Cortex of kidney (tissue), 1 donor: ENCODE measurements around the gene TFAP2C.
"Not testable (repeated sequence)": the region's sequence is repeated elsewhere in the genome, so short reads cannot be mapped to it uniquely, and the experiment has no call there.

Experiments
- DNase-seq: peaks from one replicate; lab custom pipeline; 2025; lab: John Stamatoyannopoulos, UW

Gene TFAP2C

DNA sequence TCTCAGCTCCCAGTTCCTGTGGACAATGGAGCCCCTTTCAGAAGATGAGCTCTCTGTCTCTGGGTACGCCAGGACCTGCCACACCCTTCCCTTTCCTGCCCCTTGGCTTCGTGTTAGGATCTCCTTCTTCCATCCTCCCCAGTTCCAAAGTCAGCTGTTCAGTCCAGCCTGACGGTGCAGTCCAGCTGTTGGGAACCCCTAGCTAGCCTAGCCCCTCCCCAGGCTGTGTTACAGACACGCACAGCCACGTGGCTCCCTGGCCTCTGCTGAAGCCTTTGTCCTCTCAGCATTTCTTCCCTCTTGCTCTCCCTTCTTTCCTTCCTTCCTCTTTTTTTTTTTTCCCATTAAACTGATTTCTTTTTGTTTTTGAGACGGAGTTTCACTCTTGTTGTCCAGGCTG is 12.4 kb upstream of the TFAP2C start:
- DNase-seq, result no peak

DNA sequence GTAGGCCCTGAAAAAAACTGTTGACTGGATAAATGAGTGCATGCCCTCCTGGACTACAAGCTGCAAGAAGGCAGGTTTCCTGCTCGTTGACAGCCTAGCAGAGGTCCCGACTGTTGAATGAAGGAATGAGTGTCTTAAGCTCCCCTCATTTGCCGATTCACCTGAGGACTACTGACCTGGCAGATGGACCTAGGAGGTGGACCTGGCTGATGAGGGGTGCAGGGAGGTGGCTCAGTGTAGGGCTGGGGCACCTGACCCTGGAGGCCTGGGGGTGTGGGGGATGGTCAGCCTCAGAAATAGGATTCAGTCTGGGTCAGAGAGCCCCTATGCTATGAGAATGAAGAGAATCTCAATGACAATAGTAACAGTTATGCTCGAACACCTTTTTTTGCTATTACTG is 11.6 kb upstream of the TFAP2C start:
- DNase-seq, result no peak

DNA sequence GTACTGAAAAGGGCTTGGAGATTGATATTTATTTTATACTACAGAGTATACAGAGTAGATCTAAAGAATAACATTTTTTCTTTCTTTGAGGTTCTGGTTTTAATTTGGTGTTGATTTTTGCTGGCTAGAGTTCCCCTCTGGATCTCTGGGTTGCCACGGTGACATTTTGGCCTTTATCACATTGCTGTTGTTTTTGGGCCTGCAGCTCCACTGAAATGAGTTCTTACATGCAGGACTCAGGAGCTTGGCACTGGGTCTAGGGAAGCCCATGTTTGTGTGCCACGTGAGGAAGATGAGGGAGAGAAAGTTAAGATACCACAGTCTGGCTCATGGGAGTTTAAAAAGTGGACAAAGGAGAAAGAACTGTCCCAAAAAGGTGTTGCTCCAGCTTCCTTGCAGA is 7.4 kb upstream of the TFAP2C start:
- no peak for DNase-seq

DNA sequence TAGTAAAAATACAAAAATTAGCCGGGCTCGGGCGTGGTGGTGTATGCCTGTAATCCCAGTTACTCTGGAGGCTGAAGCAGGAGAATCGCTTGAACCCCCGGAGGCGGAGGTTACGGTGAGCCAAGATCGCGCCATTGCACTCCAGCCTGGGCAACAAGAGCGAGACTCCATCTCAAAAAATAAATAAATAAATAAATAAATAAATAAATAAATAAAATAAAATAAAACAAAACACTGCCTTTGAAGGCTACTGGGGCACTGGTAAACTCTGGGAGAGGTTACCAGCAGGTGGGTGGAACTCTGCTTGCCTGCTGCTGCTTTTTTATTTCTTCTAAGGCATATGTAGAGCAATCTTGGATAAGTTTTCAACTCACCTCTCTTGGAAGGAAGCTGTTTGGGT is 5.2 kb upstream of the TFAP2C start:
- not testable (repeated sequence) for DNase-seq

DNA sequence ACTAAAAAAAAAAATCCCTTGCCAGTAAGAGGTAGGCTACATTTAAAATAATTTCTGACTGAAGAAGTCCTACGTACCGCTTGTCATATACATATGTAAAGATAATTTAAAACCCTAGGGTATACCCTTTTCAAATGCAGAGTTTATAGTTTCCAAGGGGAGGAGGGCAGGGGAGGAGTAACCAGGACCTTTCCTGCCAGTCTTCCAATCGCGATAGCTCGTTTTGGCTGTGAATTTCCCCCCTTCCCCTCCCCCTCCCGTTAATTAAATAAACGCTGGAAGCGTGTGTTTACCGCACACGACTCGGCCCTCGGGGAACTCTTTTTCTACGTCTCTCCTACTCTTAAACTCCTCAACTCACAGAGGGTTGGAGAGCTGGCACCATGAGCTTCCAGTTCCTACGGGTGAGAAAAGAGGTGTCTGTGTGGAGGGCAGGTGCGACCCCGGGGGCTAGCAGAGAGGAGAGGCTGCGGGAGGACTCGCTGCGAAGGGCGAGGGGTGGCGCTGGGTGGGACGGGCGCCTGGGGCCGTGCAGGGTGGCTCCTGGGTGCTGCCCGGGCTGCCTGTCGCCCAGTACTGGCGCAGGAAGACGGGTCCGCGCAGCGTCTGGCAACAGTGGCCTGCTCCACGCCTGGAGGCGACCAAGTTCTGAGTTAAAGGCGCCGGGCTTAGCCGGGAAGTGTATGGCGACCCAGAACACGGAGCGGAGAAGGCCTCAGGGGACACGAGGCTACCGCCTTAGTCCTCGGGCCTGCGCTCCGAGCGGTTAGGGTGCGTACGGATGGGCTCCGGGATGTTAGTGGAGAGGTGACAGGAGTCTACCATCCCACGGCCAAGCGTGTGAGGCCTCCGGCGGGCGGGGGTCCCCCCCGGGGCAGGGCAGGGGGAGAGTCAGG is 4.1 kb upstream of the TFAP2C start:
- no peak for DNase-seq

DNA sequence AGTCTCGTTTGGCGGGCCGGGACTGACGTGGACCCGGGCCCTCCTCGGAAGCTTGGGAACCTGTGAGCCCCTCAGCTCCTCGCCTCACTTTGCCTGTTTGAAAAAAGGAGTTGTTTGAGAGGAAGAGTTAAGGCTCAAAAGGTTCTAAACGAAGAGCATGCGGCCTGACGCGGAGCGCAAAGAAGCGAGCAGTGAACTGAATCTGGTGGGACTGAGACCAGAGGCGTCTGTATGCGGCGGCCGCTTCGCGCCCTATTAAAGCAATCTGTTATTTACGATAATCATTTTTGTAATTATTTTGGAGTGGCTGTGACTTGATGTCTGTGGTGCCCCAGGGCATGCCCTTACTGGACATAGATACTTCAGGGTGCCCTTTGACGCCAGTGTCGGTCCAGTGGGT is 3.3 kb upstream of the TFAP2C start:
- no peak for DNase-seq

DNA sequence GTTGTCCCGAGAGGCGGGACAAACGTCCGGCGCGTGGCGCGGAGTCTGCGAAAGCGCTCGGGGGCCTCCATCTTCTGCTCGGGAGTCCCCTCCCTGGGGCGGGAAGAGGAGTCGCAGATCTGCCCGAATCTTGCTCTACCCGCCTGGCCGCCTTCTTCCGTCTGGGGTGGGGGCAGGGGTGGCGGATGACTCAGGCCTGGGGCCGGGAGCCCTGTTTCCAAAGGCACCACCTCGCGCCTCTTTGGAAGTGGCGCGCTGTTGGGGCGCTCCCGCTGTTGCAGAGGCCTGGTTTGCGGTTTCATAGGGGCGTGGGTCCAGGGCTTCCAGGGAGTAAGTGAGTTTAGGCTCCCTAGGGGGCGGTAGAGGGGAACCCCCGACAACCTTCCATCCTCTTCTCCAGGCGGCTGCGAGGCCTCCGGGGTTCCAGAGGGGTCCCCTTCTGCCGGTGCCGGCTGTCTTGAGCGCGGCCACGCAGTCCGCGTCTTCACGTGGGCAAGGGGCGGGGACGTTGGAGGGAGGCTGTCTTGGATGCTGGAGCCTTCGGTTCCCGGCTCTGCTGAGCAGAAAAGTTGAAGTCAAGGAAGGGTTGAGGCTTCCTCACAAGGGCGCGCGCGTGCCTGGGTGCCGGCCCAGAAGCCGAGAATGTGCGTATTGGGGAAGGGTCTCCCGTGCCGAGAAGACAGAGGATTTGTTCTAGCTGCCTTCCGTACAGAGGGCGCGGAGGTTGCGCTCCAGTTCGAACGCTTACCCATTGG is 2.6 kb upstream of the TFAP2C start:
- no peak for DNase-seq

DNA sequence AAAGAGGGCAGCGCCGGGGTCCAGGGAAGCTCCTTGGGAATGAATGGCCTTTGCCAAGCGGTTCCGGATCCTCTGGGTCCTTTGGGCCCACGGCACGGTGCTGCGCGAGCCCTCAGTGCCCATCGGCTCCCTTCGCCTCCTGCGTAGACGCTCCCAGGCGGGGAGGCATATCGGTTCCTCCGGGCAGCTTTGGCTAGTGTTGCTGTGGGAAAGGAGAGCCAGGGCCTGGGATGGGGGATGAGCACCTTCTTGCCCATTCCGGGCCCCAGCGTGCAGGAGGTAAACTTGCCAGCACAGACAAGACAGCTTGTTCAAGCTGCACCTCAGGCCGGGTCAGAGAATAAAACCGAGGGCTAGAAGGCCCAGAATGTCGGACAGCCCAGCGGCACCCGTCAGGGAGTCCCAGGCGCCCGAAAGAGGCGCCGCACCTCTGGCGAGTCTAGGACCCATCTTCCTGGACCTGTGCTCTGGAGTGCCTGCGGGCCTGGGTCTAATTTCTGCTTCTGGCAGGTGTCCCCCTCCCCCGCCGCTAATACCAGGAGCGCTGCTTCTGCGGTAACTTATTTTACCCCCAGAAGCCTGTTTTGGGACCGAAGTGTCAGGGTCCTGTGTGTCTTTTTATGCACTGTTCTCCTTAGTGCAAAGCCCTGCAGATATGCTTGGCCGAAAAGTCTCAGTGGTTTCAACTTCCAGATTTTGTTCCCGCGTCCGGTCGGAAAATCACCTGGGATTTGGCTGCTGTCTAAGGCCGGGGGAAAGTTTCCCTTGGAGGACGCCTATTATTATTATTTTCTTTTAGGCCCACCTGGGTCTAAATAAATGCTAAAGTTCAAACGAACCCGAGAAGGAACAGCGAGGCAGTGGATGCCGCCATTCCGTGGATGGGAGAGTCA is 1.7 kb upstream of the TFAP2C start:
- no peak for DNase-seq

DNA sequence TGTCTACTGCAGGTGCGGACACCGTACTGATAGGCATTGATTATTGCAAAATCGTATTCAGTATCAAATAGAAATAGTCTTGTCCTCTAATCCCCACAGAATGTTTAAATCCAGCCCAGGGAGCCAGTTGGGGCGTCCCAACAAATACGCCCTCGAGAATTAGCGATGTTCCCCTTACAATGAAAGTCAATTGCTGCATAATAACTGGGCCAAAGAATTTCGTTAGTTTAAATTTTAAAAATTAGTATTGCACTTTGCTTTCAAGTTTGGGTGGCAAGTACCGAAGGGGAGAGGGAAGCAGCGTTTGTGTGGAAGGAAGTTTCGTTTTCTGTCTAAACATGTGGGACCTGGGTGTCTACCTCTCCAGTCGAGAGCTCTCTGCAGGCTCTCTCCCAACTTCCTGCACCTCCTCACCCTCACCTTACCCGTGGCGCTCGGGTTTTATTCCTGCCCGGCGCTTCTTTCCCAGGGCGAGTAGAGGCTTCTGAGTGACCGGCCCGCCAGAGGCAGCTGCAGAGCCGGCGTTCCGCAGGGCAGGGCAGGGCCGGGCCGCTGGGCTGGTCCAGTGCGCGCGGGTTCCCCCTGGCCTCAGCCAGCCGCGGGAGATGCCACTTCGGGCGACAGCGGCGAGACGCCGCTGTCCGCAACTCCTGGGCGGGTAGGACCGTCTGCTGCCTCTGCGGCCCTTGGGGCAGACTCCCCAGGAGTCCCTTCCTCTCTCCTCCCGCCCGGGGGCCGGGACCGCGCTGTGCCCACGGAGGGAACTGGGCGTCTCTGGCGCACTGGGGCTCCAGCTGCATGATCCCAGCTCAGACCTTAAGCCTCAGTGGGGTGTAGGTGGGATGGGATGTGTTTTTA is 862 bp upstream of the TFAP2C start:
- DNase-seq, result no peak

DNA sequence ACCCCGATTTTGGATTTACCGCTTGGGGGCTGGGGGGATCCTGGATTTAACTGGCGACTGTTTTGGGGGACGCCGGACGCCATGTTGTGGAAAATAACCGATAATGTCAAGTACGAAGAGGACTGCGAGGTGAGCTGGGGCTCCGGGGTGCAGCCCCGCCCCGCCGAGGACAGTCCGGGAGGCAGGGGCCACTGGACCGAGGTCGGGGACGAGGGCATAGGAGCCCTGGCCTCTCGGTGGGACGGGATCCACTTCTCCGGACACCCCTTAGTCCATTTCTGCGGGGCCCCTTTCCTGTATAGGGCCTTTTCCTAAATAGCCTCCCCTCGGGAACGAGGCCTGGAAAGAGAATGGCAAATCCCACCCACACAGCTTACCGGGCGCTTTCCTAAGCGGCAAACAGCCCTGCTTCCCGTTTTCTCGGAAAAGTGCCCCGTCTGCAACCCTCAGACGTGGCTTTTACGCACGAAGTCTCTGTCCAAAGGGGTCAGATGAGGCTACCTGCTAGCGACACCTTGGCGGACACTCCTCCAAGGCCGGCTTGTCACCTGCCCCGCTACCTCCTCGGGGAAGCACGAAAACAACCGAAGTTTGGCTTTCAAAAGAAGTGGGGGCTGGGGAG is 469 bp downstream of the TFAP2C start:
- DNase-seq, result no peak

DNA sequence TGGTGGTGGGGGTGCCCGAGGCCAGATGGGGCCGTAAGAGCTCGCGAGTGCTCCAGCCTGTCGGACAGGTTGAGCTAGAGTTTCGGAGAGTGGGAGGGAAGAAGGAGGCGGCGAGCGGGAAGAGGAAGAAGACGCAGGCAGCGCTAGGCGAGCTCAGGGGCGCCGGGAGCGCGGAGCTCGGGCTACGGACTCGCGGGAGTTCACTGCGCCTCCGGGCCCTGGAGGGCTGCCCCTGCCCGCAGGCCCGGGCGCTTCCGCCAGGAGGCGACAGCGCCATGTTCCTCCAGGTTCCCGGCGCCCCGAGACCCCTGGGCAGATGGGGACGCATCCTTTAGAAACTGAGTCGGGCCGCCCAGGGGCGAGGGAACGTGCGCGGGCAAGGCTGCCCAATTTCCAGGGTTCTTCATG is 984 bp downstream of the TFAP2C start:
- no peak for DNase-seq

DNA sequence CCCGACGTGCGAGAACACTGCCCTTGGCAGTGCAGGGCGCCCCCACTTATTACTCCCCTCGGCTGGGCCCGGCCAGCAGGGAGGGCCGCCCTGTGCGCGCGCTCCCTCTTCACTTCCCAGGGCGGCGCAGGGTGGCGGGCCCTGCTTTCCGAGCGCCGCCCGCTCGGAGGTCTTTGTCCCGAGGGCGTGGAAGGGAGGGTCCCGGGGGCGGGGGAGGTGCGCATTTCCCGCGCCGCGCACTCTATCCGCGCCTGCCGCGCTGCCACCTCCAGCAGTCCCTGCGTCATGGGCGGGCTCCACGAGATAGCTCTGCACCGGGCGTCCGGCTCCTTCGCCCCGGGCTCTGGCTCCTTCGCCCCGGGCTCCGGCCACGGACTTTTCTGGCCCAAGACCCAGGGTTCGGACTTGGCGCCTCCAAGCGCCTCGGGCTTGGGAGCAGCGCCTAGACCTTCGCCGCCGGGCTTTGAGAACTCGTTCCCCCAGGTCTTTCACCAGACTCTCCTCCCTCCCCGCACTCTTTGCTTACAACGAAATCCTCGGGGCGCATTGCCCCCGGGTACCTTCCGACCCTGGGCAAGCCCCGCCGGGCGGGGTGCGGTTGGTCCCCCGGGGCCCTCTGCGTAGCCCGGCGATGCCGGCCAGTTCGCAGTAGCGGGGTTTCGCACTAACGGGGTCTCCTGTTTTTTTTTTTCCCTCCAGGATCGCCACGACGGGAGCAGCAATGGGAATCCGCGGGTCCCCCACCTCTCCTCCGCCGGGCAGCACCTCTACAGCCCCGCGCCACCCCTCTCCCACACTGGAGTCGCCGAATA is 1.6 kb downstream of the TFAP2C start:
- no peak for DNase-seq

DNA sequence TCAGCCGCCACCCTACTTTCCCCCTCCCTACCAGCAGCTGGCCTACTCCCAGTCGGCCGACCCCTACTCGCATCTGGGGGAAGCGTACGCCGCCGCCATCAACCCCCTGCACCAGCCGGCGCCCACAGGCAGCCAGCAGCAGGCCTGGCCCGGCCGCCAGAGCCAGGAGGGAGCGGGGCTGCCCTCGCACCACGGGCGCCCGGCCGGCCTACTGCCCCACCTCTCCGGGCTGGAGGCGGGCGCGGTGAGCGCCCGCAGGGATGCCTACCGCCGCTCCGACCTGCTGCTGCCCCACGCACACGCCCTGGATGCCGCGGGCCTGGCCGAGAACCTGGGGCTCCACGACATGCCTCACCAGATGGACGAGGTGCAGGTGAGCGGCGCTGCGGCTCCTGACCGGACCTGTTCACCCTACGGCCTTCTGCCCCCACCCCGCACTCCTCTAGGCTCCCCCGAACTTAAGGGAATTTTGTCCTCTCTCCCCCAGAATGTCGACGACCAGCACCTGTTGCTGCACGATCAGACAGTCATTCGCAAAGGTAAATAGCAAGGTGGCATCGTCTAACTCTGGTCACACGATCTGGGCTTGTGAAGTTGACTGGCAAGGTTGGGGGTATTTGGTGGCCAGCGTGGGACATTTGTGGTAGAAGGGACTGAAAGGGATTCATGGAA is 2.3 kb downstream of the TFAP2C start:
- no peak for DNase-seq

DNA sequence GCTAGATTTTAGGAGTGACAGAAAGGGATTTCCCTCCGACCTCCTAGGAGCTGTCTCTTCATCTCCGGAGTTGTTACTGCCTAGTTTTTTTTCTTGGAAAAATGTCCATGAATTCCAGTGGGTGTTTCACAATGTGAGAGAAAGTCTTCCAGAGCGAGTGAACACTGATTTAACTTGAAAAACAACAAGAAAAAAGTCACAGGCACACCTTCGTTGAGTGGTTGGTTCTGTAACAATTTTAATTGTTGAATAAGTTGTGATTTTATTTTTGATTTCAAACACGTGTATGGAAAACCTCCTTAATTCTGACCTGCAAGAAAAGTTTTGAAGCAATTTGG is 2.9 kb downstream of the TFAP2C start:
- no peak for DNase-seq

DNA sequence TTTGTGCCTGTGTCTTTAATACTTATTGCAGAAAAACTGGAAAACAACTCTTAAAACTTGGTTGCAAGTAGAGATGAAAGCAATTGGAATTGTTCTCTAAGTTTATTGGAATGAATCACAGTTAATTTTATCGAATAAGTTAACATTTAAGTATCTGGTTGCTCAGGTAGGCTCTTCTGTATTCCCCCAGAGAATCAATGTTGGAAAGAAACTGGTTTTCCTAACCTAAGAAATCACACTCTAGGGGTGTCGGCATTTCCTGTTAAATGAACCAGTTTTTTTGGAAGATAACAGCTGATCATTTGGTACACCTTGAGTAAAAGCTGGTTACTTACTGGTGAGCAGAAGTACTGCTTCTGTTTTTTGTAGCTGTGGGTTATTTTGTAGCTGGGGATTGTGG is 5.2 kb downstream of the TFAP2C start:
- no peak for DNase-seq

DNA sequence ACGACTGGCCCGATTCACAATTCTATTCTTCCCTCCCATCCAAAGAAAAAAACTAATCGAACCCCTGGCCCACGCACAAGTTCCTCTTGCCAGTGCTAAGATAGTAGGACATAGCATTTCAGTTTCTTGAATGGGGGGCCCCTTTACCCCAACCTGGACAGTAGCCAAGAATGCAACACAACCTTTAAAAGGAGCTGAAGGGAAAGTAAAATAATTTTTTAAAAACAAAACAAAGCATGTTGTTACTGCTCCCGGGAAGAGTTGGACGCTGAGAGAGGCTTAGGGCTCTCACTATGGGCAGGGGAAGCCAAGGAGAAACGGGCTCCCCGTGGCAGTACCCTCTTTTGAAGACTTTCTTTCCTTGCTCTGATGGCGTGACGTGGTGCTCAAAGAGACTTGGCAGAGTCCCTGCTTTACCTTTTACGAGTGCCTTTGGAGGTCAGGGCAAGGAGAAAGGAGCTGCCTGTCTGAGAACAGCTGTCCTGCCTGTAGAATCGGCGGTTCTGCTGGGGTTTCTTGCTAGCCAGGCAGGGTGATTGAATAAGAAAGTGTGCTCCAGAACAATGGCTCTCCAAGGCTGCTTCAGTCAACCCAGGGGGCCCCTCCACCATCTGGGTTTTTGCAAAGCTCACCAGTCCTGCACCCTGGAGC is 5.8 kb downstream of the TFAP2C start:
- no peak for DNase-seq

DNA sequence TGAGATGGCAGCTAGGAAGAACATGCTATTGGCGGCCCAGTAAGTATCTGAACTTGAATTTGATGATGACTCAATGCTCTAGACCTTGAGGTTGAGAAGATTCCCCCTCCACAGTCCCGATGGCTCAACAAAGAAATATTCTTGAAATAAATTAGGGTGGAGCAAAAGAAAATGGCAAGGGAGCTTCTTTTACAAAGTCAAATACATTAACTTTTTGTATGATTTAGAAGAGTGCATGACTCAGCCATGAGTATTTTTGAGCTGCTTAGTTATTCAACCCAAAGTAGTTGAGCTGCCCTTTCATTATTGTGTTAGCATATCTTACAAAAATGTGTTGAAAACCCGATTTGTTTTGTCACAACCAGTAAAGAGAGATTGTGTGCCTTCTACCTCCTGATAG is 7.6 kb downstream of the TFAP2C start:
- no peak for DNase-seq

DNA sequence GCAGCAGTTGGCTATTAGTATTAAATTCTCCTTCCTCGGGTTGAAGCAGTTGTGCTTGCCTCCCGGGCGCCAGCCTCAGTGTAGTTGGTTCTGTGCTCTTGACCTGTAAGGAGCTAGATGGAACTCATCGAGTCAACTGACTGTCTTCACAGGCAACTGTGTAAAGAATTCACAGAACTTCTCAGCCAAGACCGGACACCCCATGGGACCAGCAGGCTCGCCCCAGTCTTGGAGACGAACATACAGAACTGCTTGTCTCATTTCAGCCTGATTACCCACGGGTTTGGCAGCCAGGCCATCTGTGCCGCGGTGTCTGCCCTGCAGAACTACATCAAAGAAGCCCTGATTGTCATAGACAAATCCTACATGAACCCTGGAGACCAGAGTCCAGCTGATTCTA is 8.5 kb downstream of the TFAP2C start:
- DNase-seq, result no peak

DNA sequence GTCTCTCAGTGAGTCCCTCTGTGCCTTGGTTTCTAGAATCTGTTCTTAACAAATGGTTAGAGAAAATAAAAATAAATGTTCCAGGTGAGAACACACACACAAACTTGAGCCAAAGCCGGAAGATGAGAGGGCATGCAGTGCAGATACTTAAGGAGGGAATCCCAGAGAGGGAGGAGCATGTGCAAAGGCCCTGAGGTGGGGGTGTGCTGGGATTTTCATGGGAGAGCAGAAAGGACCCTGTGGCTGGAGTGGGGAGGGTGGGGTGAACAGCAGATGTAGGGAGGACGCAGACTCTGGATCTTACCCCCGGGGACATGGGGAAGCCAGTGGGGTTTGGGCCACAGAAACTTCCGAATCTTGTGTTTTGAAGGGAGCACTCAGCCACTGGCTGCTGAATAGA is 17.5 kb downstream of the TFAP2C start:
- no peak for DNase-seq
